ENCODE results near the gene CAMK1D.

DNA sequence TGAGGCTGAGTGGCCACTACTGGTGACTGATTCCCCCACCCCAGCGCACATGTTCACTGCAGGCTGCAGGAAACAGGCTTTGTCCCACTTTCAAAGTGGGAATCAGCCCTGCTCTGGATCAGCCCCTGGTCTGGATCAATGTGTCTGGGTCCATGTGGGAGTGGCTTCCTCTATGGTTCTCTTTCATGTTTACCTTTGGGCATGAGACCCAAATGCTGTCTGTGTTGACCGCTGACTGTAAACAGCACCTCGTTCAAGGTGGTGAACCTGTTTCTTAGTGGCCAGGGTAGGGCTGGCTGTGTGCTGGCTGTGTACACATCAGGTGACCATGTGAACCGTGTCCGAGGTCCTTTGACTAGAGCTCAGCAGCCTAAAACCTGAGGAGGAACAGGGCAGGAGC is 121.8 kb downstream of the CAMK1D start:
- TF ChIP-seq, protein P1, sequence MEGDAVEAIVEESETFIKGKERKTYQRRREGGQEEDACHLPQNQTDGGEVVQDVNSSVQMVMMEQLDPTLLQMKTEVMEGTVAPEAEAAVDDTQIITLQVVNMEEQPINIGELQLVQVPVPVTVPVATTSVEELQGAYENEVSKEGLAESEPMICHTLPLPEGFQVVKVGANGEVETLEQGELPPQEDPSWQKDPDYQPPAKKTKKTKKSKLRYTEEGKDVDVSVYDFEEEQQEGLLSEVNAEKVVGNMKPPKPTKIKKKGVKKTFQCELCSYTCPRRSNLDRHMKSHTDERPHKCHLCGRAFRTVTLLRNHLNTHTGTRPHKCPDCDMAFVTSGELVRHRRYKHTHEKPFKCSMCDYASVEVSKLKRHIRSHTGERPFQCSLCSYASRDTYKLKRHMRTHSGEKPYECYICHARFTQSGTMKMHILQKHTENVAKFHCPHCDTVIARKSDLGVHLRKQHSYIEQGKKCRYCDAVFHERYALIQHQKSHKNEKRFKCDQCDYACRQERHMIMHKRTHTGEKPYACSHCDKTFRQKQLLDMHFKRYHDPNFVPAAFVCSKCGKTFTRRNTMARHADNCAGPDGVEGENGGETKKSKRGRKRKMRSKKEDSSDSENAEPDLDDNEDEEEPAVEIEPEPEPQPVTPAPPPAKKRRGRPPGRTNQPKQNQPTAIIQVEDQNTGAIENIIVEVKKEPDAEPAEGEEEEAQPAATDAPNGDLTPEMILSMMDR (conservative IDR thresholded peaks at IDR 0.05) = no peak
- TF ChIP-seq EZH2 (IDR thresholded peaks at IDR 0.05; ENCODE audit: low read depth) = no peak

Measured in PC-9 (cell line).